Measurements from ENCODE around the gene STRIT1.

Gene STRIT1

DNA sequence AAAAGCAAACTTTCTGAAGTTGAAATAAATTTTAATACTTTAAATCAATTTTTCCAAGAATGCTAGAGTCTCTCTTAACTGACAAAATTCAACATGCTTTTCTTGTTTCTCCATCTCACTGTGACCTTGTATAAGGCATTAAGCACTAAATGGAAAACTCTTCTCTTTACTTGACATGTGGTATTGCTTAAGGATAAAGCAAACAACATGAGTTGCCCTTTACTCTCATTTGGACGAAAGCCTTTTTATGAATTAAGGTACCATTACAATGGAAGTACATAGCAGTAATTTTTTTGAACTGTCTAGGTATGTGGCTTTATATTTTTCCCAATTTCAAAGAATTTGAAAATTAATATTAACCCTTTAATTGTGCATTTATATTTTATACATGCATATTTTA lies 1.4 kb downstream of the STRIT1 start:
- Mint-ChIP-seq H3K27ac (no peak overlapping the region), H3K4me3 (no peak overlapping the region), H3K27me3 (ENCODE audit: low read depth, poor library complexity) (no peaks in the 10 kb centered on the region), H3K4me1 (no peaks in the 10 kb centered on the region), H3K36me3 (ENCODE audit: low read depth) (peaks cover 5% of the 10 kb centered on the region), H3K9me3 (peaks cover 11% of the 10 kb centered on the region)
- TF ChIP-seq, protein P1, sequence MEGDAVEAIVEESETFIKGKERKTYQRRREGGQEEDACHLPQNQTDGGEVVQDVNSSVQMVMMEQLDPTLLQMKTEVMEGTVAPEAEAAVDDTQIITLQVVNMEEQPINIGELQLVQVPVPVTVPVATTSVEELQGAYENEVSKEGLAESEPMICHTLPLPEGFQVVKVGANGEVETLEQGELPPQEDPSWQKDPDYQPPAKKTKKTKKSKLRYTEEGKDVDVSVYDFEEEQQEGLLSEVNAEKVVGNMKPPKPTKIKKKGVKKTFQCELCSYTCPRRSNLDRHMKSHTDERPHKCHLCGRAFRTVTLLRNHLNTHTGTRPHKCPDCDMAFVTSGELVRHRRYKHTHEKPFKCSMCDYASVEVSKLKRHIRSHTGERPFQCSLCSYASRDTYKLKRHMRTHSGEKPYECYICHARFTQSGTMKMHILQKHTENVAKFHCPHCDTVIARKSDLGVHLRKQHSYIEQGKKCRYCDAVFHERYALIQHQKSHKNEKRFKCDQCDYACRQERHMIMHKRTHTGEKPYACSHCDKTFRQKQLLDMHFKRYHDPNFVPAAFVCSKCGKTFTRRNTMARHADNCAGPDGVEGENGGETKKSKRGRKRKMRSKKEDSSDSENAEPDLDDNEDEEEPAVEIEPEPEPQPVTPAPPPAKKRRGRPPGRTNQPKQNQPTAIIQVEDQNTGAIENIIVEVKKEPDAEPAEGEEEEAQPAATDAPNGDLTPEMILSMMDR (IDR thresholded peaks at IDR 0.05) = no peak
- no peak for DNase-seq

DNA sequence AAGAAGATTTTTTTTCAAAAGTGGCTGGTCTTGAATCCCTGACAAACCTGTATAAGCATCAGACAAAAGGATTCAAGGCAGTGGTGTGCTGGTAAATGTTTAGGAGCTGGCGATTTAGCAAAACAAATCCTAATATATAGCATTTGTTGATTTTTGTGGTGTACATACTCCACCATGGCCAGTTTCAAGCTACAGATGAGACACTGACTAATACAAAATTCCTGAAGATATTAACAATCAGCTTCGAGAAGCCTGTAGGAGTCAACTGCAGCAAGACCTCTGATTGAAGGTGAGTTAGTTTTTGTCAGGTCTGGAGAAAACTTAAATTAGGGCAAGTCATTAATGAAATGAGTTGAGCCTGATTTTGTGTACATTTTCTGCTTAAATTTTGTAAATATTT lies 6.7 kb downstream of the STRIT1 start:
- Mint-ChIP-seq H3K27ac (no peak overlapping the region), H3K4me3 (no peak overlapping the region), H3K27me3 (ENCODE audit: low read depth, poor library complexity) (no peaks in the 10 kb centered on the region), H3K4me1 (no peaks in the 10 kb centered on the region), H3K9me3 (peaks cover under 1% of the 10 kb centered on the region), H3K36me3 (ENCODE audit: low read depth) (no peaks in the 10 kb centered on the region)
- TF ChIP-seq, protein P1 (IDR thresholded peaks at IDR 0.05) = no peak
- no peak for DNase-seq

DNA sequence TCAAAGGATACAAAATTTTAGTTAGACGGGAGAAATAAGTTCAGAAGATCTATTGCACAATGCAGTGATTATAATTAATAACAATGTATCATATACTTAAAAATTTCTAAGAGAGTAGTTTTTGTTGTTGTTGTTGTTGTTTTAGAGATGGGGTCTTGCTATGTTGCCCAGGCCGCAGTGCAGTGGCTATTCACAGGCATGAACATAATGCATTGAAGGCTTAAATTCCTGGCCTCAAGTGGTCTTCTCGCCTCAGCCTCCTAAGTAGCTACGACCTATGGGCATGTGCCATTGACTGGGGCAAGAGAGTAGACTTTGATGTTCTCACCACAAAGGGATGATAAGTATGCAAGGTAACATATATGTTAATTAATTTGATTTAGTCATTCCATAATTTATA lies 7.5 kb downstream of the STRIT1 start:
- TF ChIP-seq, protein P1 (IDR thresholded peaks at IDR 0.05) = no peak
- H3K9me3 Mint-ChIP-seq = peaks cover 3% of the 10 kb centered on the region
- no peaks in the 10 kb centered on the region for H3K27me3 Mint-ChIP-seq (ENCODE audit: low read depth, poor library complexity)
- DNase-seq = no peak
- H3K36me3 Mint-ChIP-seq (ENCODE audit: low read depth) = no peaks in the 10 kb centered on the region
- H3K4me3 Mint-ChIP-seq = no peak overlapping the region
- no peaks in the 10 kb centered on the region for H3K4me1 Mint-ChIP-seq
- no peak overlapping the region for H3K27ac Mint-ChIP-seq

DNA sequence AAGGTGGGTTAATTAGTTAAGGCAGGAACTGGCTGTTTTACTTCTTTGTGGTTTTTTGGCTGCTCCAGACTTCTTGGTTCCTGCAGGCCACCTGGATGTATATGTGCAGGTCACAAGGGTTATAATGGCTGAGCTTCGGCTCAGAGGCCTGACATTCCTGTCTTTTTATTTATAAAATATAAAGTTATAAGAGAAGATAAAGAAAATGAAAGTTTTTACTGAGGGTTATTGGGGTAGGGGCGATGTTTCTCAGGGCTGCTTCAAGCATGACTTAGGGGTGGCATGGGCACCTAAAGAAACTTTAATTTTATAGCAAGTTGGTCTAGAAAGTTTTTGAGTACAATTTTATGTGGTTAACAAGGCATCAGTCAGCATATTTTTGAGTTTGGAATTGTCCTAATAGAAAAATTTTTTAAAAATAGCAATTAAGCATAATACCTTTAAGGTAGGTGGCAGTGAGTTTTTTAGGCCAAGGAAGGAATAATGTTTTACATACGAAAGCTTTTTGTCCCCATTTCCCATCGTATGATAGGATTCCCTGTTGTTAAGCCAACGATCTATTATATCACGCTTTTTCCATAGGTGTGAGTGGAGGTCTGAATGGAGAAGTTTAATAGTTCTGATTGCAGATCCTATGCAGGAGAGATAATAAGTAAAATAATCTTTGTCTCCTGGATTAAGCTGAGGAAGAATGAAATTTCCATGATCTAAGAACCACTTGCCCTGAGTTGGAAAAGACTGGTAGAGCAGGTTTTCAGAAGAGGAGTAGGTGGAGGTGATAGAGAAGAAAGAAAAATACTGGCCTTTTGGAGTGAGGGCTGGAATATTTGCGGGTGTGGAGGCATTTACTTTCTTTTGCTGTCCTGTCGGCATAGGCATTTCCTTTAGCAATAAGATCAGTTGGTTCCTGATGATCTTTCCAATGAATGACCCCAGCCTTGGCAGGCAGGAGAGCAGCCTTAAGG lies 10.1 kb downstream of the STRIT1 start:
- Mint-ChIP-seq H3K27me3 (ENCODE audit: low read depth, poor library complexity) (no peaks in the 10 kb centered on the region), H3K27ac (no peak overlapping the region), H3K4me3 (no peak overlapping the region), H3K36me3 (ENCODE audit: low read depth) (peaks cover 19% of the 10 kb centered on the region), H3K9me3 (peaks cover 3% of the 10 kb centered on the region), H3K4me1 (no peaks in the 10 kb centered on the region)
- no peak for DNase-seq
- TF ChIP-seq, protein P1 (IDR thresholded peaks at IDR 0.05) = no peak

DNA sequence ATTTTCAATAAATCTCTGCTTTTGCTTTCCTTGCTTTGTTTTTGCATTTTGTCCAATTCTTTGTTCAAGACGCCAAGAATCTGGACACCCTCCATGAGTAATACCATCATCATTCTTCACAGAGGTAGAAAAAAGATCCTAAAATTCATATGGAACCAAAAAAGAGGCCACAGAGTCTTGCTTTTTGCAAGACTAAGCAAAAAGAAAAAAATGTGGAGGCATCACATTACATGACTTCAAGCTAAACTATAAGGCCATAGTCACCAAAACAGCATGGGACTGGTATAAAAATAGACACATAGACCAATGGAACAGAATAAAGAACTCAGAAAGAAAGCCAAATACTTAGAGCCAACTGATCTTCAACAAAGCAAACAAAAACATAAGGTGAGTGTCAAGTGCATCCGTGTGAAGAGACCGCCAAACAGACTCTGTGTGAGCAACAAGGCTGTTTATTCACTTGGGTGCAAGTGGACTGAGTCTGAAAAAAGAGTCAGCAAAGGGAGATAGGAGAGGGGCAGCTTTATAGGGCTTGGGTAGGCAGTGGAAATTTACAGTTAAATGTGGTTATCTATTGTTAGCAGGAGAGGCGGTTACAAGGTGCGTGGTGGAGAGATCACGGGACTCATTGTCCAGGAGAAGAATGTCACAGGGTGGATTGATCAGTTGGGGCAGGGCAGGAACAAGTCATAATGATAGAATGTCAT lies 10.9 kb downstream of the STRIT1 start:
- Mint-ChIP-seq H3K4me3 (no peak overlapping the region), H3K36me3 (ENCODE audit: low read depth) (peaks cover 19% of the 10 kb centered on the region), H3K27ac (no peak overlapping the region), H3K4me1 (no peaks in the 10 kb centered on the region), H3K9me3 (peaks cover 3% of the 10 kb centered on the region), H3K27me3 (ENCODE audit: low read depth, poor library complexity) (no peaks in the 10 kb centered on the region)
- DNase-seq = no peak
- TF ChIP-seq, protein P1 (IDR thresholded peaks at IDR 0.05) = no peak
